ENCODE measurements around the gene CEMIP. TPM values are rescaled to one million over a fixed set of nuclear protein-coding genes. Genes with fewer than 3 reads are reported as not detected.

The CEMIP gene
- polyA plus RNA-seq, 3 donors: not detected

- no peak for DNase-seq
- WGBS (ENCODE audit: insufficient coverage): no CpG with 5 or more reads among the region's 1 CpG
- H3K4me3 Mint-ChIP-seq: no peak overlapping the region
- Histone ChIP-seq H3K36me3 (replicated peaks in 1 of 2; ENCODE audit: control insufficient read depth in 1 of 2, insufficient read depth in 2 of 2, low read length in 2 of 2) (no peaks in the 10 kb centered on the region), H4K20me1 (ENCODE audit: insufficient read depth, low read length) (no peaks in the 10 kb centered on the region), H3K27ac (ENCODE audit: low read depth in 1 of 2, low read length in 2 of 2) (no peak overlapping the region), H3K4me3 (replicated peaks in 1 of 3; ENCODE audit: low read depth in 2 of 3, low read length in 3 of 3) (no peak overlapping the region), H3K4me2 (replicated peaks; ENCODE audit: extremely low read depth, low read length, poor library complexity, severe bottlenecking) (no peak overlapping the region), H3K27me3 (ENCODE audit: control insufficient read depth in 2 of 2, insufficient read depth in 2 of 2, low read length in 2 of 2) (no peaks in the 10 kb centered on the region), H3K79me2 (ENCODE audit: insufficient read depth, low read length) (no peaks in the 10 kb centered on the region), H3K9ac (ENCODE audit: insufficient read depth, low read length, poor library complexity, severe bottlenecking) (no peak overlapping the region), H3K9me3 (replicated peaks in 1 of 2; ENCODE audit: control insufficient read depth in 1 of 2, insufficient read depth in 1 of 2, low read length in 2 of 2) (no peaks in the 10 kb centered on the region), H2AFZ (ENCODE audit: insufficient read depth, low read depth, low read length, poor library complexity, severe bottlenecking) (no peak overlapping the region), H3K4me1 (ENCODE audit: control insufficient read depth in 1 of 2, insufficient read depth in 2 of 2, low read length in 2 of 2) (no peaks in the 10 kb centered on the region)
- H3K9me3 Mint-ChIP-seq: no peaks in the 10 kb centered on the region
- H3K27ac Mint-ChIP-seq: no peak overlapping the region
- H3K27me3 Mint-ChIP-seq (ENCODE audit: low read depth in 3 of 3): peaks cover 0 to 5% (median 2%) of the 10 kb centered on the region in 3 donors
- H3K4me1 Mint-ChIP-seq: peaks cover 6% of the 10 kb centered on the region
- intact Hi-C loops (cut with micrococcal nuclease): no loop called here
- no peaks in the 10 kb centered on the region for H3K36me3 Mint-ChIP-seq
- TF ChIP-seq, protein P1, sequence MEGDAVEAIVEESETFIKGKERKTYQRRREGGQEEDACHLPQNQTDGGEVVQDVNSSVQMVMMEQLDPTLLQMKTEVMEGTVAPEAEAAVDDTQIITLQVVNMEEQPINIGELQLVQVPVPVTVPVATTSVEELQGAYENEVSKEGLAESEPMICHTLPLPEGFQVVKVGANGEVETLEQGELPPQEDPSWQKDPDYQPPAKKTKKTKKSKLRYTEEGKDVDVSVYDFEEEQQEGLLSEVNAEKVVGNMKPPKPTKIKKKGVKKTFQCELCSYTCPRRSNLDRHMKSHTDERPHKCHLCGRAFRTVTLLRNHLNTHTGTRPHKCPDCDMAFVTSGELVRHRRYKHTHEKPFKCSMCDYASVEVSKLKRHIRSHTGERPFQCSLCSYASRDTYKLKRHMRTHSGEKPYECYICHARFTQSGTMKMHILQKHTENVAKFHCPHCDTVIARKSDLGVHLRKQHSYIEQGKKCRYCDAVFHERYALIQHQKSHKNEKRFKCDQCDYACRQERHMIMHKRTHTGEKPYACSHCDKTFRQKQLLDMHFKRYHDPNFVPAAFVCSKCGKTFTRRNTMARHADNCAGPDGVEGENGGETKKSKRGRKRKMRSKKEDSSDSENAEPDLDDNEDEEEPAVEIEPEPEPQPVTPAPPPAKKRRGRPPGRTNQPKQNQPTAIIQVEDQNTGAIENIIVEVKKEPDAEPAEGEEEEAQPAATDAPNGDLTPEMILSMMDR (IDR thresholded peaks at IDR 0.05): no peak
These were observed 51.5 kb downstream of the CEMIP start for GRCh38 chr15:80830677-80831076.

- Histone ChIP-seq H4K20me1 (ENCODE audit: insufficient read depth, low read length) (no peaks in the 10 kb centered on the region), H3K27ac (ENCODE audit: low read depth in 1 of 2, low read length in 2 of 2) (no peak overlapping the region), H3K9ac (ENCODE audit: insufficient read depth, low read length, poor library complexity, severe bottlenecking) (no peak overlapping the region), H3K79me2 (ENCODE audit: insufficient read depth, low read length) (no peaks in the 10 kb centered on the region), H3K36me3 (replicated peaks in 1 of 2; ENCODE audit: control insufficient read depth in 1 of 2, insufficient read depth in 2 of 2, low read length in 2 of 2) (no peaks in the 10 kb centered on the region), H3K9me3 (replicated peaks in 1 of 2; ENCODE audit: control insufficient read depth in 1 of 2, insufficient read depth in 1 of 2, low read length in 2 of 2) (no peaks in the 10 kb centered on the region), H2AFZ (ENCODE audit: insufficient read depth, low read depth, low read length, poor library complexity, severe bottlenecking) (no peak overlapping the region), H3K4me2 (replicated peaks; ENCODE audit: extremely low read depth, low read length, poor library complexity, severe bottlenecking) (no peak overlapping the region), H3K4me3 (replicated peaks in 1 of 3; ENCODE audit: low read depth in 2 of 3, low read length in 3 of 3) (no peak overlapping the region), H3K4me1 (ENCODE audit: control insufficient read depth in 1 of 2, insufficient read depth in 2 of 2, low read length in 2 of 2) (no peaks in the 10 kb centered on the region), H3K27me3 (ENCODE audit: control insufficient read depth in 2 of 2, insufficient read depth in 2 of 2, low read length in 2 of 2) (no peaks in the 10 kb centered on the region)
- H3K9me3 Mint-ChIP-seq: no peaks in the 10 kb centered on the region
- 95% methylated on average over 7 of the region's 7 CpGs for WGBS (ENCODE audit: insufficient coverage)
- no peak overlapping the region for H3K4me3 Mint-ChIP-seq
- TF ChIP-seq, protein P1 (IDR thresholded peaks at IDR 0.05): no peak
- peaks cover 6% of the 10 kb centered on the region for H3K4me1 Mint-ChIP-seq
- H3K27ac Mint-ChIP-seq: no peak overlapping the region
- intact Hi-C loops (cut with micrococcal nuclease): no loop called here
- no peaks in the 10 kb centered on the region for H3K36me3 Mint-ChIP-seq
- DNase-seq: no peak
- H3K27me3 Mint-ChIP-seq (ENCODE audit: low read depth in 3 of 3): peaks cover 0 to 4% (median 2%) of the 10 kb centered on the region in 3 donors
These were observed 52.0 kb downstream of the CEMIP start for GRCh38 chr15:80831192-80831591.
